Activated T-helper 1 cell treated with Interleukin-2 at 50 U/mL for 16 hours (primary cell): ENCODE data around the gene ARMC10.
A peak's percentile ranks its signal among the peaks of the same experiment; 100 is the strongest.
"Not testable (repeated sequence)": the region's sequence is repeated elsewhere in the genome, so short reads cannot be mapped to it uniquely, and the experiment has no call there.

Experiments
- DNase-seq: peaks from one replicate; pipeline ENCODE4 v3.0.0-alpha.2; 2020; ENCODE audit warnings: low read depth

ARMC10 gene

DNA sequence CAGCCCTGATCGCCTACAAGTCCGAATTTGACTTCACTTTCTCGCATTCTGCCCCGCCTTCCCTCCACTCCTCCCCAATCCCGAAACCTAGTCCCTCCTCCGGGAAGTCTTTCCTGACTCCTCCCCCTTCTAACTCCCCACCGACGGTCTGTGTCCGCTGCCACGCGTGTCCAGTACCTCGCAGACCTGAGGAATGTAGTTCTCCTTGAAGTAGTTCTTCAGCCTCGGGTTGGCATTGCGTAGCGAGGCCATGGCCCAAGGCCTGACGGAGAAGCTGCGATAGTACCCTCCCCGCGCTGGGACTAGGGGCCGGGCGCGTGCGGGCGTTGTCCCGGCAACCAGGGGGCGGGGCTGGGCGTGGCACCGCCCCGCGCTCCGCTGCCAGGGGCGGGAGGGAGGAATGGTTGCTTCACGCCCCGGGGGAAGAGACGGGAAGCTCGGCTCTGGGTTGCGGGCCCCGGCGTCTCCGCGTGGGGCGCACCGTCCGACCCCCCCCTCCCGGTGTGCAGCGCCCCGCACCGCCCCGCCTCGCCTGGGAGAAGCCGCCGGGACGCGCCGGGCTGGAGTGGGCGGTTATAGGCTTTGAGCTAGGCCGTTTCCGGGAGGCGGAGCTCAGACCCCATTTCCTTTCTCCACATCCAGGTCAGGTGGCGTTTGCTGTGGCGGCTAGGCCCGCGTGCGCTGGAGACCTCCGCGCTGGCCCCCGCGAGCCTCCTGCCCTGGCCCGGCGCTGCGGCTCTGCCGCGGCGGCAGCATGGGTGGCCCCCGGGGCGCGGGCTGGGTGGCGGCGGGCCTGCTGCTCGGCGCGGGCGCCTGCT, at the start of gene ARMC10, which contains the start of gene FBXL13:
ARMC10 (plus strand) TSS at position 622 of the 818 bp plus-strand sequence; CDS start at position 755, 133 bp downstream.
FBXL13 (minus strand) TSS at position 278 of the 818 bp plus-strand sequence.
- DNase-seq: peak; percentile 87

- DNase-seq: no peak
Measured at GRCh38 chr7:103025341-103025740, 49.6 kb upstream of the ARMC10 start.

GRCh38 chr7:103031024-103031423, 43.9 kb upstream of the ARMC10 start:
- DNase-seq: no peak

DNA sequence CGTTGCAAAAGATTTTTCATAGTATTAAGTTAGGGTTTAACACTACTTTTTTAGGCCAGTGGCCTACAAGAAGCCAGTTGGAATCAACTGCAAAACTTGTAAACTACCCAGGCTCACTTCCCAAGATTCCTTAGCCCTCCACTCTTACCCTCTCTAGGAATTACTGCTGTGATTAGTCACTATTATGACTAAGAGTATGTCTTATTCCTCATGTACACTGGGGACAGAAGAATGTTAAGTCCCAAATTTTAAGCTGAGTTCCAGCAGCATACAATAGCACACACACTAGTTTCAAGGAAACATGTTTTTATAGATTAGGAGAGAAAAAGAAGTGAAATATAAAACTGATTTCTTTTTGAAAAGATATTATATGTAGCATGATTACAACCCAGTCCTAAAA, 43.2 kb upstream of the ARMC10 start:
- DNase-seq: no peak

DNA sequence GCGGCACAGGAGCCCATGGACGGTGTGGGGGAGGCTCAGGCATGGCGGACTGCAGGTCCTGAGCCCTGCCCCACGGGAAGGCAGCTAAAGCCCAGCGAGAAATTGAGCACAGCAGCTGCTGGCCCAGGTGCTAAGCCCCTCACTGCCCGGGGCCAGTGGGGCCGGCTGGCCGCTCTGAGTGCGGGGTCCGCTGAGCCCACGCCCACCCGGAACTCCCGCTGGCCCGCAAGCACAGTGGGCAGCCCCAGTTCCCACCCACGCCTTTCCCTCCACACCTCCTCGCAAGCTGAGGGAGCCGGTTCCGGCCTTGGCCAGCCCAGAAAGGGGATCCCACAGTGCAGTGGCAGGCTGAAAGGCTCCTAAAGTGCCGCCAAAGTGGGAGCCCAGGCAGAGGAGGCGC, 40.6 kb upstream of the ARMC10 start:
- not testable (repeated sequence) for DNase-seq

DNA sequence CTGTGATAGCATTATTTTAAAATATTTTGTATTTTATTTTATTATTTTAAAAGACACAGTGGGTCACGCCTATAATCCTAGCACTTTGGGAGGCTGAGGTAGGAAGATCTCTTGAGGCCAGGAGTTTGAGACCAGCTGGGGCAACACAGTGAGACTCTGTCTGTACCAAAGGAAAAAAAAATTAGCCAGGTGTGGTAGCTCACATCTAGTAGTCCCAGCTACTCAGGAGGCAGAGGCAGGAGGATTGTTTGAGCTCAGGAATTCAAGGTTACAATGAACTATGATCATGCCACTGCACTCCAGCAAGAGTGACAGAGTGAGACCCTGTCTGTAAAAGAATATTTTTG, 37.5 kb upstream of the ARMC10 start:
- no peak for DNase-seq

DNA sequence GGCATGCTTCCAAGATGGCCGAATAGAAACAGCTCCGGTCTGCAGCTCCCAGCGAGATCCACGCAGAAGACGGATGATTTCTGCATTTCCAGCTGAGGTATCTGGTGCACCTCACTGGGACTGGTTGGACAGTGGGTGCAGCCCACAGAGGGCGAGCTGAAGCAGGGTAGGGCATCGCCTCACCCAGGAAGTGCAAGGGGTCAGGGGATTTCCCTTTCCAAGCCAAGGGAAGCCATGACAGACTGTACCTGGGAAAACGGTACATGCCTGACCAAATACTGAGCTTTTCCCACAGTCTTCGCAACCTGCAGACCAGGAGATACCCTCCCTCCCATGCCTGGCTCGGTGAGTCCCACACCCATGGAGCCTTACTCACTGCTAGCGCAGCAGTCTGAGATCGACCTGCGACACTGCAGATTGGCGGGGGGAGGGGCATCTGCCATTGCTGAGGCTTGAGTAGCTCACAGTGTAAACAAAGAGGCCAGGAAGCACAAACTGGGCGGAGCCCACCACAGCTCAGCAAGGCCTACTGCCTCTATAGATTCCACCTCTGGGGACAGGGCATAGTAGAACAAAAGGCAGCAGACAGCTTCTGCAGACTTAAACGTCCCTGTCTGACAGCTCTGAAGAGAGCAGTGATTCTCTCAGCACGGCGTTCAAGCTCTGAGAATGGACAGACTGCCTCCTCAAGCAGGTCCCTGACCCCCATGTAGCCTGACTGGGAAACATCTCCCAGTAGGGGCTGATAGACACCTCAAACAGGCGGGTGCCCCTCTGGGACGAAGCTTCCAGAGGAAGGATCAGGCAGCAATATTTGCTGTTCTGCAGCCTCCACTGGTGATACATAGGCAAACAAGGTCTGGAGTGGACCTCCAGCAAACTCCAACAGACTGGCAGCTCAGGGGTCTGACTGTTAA, 36.9 kb upstream of the ARMC10 start:
- not testable (repeated sequence) for DNase-seq

DNA sequence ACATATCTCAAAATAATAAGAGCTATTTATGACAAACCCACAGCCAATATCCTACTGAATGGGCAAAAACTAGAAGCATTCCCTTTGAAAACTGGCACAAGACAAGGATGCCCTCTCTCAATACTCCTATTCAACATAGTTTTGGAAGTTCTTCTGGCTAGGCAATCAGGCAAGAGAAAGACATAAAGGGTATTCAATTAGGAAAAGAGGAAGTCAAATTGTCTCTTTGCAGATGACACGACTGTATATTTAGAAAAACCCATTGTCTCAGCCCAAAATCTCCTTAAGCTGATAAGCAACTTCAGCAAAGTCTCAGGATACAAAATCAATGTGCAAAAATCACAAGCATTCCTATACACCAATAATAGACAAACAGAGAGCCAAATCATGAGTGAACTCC, 33.1 kb upstream of the ARMC10 start:
- DNase-seq: not testable (repeated sequence)

- no peak for DNase-seq
Measured at GRCh38 chr7:103048833-103049232, 26.1 kb upstream of the ARMC10 start.

DNA sequence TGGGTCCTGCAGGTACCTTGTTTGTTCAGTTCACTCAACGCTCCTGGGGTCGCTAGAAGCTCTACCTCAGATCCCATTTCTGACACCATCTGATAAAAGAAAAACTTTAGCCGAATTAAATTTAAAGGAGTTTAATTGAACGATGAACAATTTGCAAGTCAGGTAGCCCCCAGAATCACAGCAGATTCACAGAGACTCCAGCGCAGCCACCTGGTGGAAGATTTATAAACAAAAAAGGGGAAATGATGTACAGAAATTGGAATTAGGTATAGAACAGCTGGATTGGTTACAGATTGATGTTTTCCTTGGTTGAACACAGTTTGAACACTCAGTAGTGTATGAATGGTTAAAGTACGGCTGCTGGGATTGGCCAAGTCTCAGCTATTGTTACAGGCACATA, 23.4 kb upstream of the ARMC10 start:
- DNase-seq: no peak

GRCh38 chr7:103056006-103056405, 18.9 kb upstream of the ARMC10 start:
- not testable (repeated sequence) for DNase-seq

DNA sequence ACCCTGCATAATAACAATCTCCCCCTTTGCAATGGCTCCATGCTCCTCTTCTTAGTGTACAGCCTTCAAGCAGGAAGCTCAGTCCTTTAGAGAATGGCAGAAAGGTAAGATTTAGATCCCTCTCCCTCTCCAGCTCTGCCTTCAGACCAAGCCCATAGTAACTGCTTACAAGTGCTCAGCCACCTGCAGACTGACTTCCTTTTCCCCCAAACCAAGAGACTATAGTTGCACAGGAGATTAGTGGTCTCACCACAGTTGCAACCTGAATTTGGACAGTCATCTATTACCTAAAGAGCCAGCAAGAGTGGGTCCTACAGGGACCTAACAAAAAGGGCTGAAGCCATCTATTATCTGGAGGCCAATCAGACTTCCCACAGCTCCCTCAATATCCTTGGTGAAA, 16.8 kb upstream of the ARMC10 start:
- DNase-seq: no peak

DNA sequence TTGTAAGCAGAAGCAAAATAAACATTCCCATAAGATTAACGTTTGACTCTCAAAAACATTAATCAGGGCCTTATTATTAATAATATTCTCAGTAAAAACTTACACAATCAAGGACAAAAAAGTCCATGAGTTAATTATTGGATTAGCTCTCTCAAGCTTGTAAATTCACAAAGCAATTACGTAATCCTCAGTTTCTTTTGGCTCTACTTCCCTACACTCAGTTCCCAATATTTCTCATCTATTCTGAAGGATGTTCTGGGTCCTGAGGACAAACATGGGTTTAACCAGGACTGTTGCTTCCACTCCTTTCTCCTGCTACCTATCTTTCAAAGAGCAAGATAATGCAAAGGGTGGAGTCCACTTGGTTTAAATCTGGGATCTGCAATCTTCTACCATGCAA, 15.5 kb upstream of the ARMC10 start:
- no peak for DNase-seq

DNA sequence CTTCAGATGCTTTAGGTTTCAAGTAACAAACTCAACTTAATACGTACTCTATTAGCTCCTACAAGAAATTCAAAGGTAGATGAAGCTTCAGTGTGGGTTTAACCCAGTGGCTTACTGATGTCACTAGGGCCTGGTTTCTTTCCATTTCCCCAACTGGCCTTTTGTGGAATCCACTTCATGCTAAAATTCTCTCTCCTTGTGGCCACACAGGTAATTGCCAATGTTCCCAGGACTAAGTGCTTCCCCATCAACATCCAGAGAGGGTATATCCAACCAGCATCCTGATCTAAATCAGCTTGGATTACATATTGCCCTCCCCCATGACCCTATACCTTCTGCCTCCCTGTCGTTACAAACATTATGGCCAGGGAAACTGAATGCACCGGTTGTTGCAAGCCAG, 11.0 kb upstream of the ARMC10 start:
- no peak for DNase-seq

- peak; percentile 10 for DNase-seq
Measured at GRCh38 chr7:103065667-103066066, 9.3 kb upstream of the ARMC10 start.

GRCh38 chr7:103068414-103069403, 6.2 kb upstream of the ARMC10 start:
- no peak for DNase-seq

DNA sequence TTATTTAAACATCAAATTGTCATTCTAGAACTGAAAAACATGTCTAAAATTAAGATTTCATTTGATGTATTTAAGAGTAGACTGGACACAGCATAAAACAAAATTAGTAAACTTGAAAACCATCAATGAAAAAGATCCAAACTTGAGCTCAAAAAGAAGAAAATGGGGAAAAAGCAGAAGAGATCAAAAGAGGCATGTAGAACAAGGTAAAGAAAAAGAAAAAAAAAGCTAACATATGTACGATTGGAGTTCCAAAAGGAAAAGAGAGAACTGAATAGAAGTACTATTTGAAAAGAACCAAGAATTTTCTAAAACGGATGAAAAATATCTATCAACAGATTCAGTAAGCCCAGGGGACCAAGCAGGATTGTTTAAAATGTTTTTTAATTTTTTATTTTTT, 3.9 kb upstream of the ARMC10 start:
- DNase-seq: no peak

DNA sequence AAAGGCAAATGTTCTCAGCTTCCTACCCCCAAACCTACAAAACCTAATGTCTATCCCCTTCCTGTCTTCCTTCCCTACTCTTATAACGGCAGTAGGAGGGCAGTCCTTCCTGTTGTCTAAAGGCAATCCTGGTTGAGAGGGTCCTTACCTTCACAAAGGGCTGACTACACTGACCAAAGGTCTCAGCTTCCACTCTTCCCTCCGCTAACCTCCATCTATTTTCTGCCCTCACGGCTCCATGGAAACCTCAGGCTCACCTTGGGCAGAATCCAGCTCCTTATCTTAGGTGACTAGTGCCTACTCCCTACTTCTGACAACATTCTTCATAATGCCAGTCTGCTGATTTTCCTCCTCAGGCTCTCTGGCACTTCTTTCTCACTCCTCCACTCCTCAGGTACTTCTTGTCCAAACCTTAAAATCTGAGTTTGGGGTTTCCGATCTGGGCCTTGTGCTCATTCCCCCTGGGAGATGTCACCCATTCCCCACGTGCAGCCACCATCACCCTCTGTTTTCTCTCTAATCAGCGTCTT, 886 bp upstream of the ARMC10 start:
- DNase-seq: no peak

- peak; percentile 44 for DNase-seq
Measured at GRCh38 chr7:103075337-103075918, 488 bp downstream of the ARMC10 start.

DNA sequence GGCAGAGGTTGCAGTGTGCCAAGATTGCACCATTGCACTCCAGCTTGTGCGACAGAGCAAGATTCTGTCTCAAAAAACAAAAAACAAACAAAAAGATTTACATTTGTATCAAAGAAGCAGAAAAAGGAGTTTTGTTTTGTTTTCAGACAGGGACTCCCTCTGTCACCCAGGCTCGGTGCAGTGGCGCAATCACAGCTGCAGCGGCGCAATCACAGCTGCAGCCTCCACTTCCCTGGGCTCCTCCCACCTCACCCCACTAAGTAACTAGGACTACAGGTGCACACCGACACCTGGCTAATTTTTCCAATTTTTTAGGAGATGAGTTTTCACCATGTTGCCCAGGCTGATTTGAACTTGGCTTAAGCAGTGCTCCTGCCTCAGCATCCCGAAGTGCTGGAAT, 1.8 kb downstream of the ARMC10 start:
- DNase-seq: no peak

DNA sequence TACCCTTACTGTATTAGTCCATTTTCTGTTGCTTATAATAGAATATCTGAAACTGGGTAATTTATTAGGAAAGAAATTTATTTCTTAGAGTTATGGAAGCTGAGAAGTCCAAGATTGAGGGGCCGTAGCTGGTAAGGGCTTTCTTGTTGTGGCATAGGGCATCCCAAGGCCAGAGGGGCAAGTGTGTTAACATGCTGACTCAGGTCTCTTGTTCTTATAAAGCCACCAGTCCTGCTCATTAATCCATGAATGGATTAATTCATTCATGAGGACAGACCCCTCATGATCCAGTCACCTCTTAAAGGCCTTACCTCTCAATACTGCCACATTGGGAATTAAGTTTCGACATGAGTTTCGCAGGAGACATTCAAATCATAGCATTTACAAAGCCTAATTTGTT, 2.4 kb downstream of the ARMC10 start:
- no peak for DNase-seq
